H9 (cell line): ENCODE measurements around the gene JARID2. TPM values are rescaled to one million over a fixed set of nuclear protein-coding genes. Genes with fewer than 3 reads are reported as not detected.

ENCODE experiments used
- DNase-seq: peaks from one replicate; pipeline ENCODE4 v3.0.0-alpha.2; 2017
- H2AFZ ChIP-seq: one replicate; pipeline ENCODE4 v1.6.1; 2013; ENCODE audit warnings: mild to moderate bottlenecking, low read length, control low read depth, moderate library complexity
- H2AK5ac ChIP-seq: 2 replicates; pipeline ENCODE4 v1.6.1; 2013; ENCODE audit warnings: low read length, control low read depth, mixed read lengths; ENCODE audit not compliant: insufficient read length
- H2BK120ac ChIP-seq: one replicate; pipeline ENCODE4 v1.6.1; 2013; ENCODE audit warnings: low read depth, mild to moderate bottlenecking, low read length, control low read depth, inconsistent platforms; ENCODE audit not compliant: poor library complexity, severe bottlenecking
- H2BK12ac ChIP-seq: 2 replicates; pipeline ENCODE4 v1.6.1; 2013; ENCODE audit warnings: low read length, control low read depth, mixed read lengths, low read depth; ENCODE audit not compliant: insufficient read length
- H2BK15ac ChIP-seq: 2 replicates; pipeline ENCODE4 v1.6.1; 2013; ENCODE audit warnings: low read depth, low read length, control low read depth
- H2BK20ac ChIP-seq: one replicate; pipeline ENCODE4 v1.6.1; 2013; ENCODE audit warnings: low read depth, mild to moderate bottlenecking, low read length, control low read depth, inconsistent platforms; ENCODE audit not compliant: poor library complexity, severe bottlenecking
- H2BK5ac ChIP-seq: 2 replicates; pipeline ENCODE4 v1.6.1; 2013; ENCODE audit warnings: low read length, control low read depth, mixed read lengths; ENCODE audit not compliant: insufficient read length
- H3K14ac ChIP-seq: 2 replicates; pipeline ENCODE4 v1.6.1; 2013; ENCODE audit warnings: low read length, control low read depth; ENCODE audit not compliant: insufficient read depth
- H3K18ac ChIP-seq: 2 replicates; pipeline ENCODE4 v1.6.1; 2013; ENCODE audit warnings: low read depth, mild to moderate bottlenecking, mixed read lengths, low read length, control low read depth; ENCODE audit not compliant: insufficient read length
- H3K23ac ChIP-seq: 2 replicates; pipeline ENCODE4 v1.6.1; 2013; ENCODE audit warnings: low read length, control low read depth, mixed read lengths, low read depth; ENCODE audit not compliant: insufficient read length
- H3K23me2 ChIP-seq: 2 replicates; pipeline ENCODE4 v1.6.1; 2013; ENCODE audit warnings: low read depth, mild to moderate bottlenecking, mixed read lengths, low read length, control low read depth; ENCODE audit not compliant: insufficient read length, poor library complexity, severe bottlenecking
- H3K27ac ChIP-seq: 2 replicates; pipeline ENCODE4 v1.5.1; 2013; ENCODE audit warnings: low read length, control low read depth, mixed read lengths, low read depth; ENCODE audit not compliant: insufficient read length
- H3K27me3 ChIP-seq: 2 replicates; pipeline ENCODE4 v1.6.1; 2013; ENCODE audit warnings: low read length, control low read depth, inconsistent platforms; ENCODE audit not compliant: insufficient read depth
- H3K4ac ChIP-seq: 2 replicates; pipeline ENCODE4 v1.6.1; 2013; ENCODE audit warnings: low read depth, mild to moderate bottlenecking, control low read depth, inconsistent platforms, low read length, moderate library complexity
- H3K4me1 ChIP-seq: 2 replicates; pipeline ENCODE4 v1.6.1; 2013; ENCODE audit warnings: low read length, control low read depth, inconsistent platforms; ENCODE audit not compliant: insufficient read depth
- H3K4me2 ChIP-seq: 2 replicates; pipeline ENCODE4 v1.6.1; 2013; ENCODE audit warnings: low read length, control low read depth, mixed read lengths; ENCODE audit not compliant: insufficient read length, insufficient read depth
- H3K56ac ChIP-seq: 2 replicates; pipeline ENCODE4 v1.6.1; 2013; ENCODE audit warnings: low read depth, mild to moderate bottlenecking, mixed read lengths, low read length, control low read depth; ENCODE audit not compliant: insufficient read length
- H3K79me1 ChIP-seq: 2 replicates; pipeline ENCODE4 v1.6.1; 2013; ENCODE audit warnings: low read depth, mild to moderate bottlenecking, moderate library complexity, low read length, control low read depth, inconsistent platforms; ENCODE audit not compliant: insufficient read depth, poor library complexity, severe bottlenecking
- H3K79me2 ChIP-seq: 2 replicates; pipeline ENCODE4 v1.6.1; 2013; ENCODE audit warnings: low read length, control low read depth, inconsistent platforms; ENCODE audit not compliant: insufficient read depth
- H3K9ac ChIP-seq: 2 replicates; pipeline ENCODE4 v1.6.1; 2013; ENCODE audit warnings: low read length, control low read depth, mixed read lengths; ENCODE audit not compliant: insufficient read length; ENCODE audit errors: extremely low read depth
- H3K9me3 ChIP-seq: one replicate; pipeline ENCODE4 v1.6.1; 2013; ENCODE audit warnings: low read depth, low read length, inconsistent platforms; ENCODE audit not compliant: control insufficient read depth
- H3T11ph ChIP-seq: one replicate; pipeline ENCODE4 v1.6.1; 2013; ENCODE audit warnings: mild to moderate bottlenecking, low read length, control low read depth, inconsistent platforms
- H4K20me1 ChIP-seq: one replicate; pipeline ENCODE4 v1.6.1; 2013; ENCODE audit not compliant: control insufficient read depth, insufficient read length, insufficient read depth
- H4K5ac ChIP-seq: 2 replicates; pipeline ENCODE4 v1.6.1; 2013; ENCODE audit warnings: low read depth, mild to moderate bottlenecking, mixed read lengths, low read length, control low read depth; ENCODE audit not compliant: insufficient read length
- H4K8ac ChIP-seq: replicated peaks from 2 replicates; pipeline ENCODE4 v1.6.1; 2013; ENCODE audit warnings: low read length, control low read depth, mixed read lengths, low read depth; ENCODE audit not compliant: insufficient read length
- H4K91ac ChIP-seq: 2 replicates; pipeline ENCODE4 v1.6.1; 2013; ENCODE audit warnings: low read depth, mild to moderate bottlenecking, moderate library complexity, mixed read lengths, low read length, control low read depth; ENCODE audit not compliant: insufficient read length
- H3K27ac Mint-ChIP-seq, 3 experiments: 2 replicates in 2 of 3; 3 replicates in 1 of 3; pipeline ENCODE4 v1.8.0; 2020 to 2021; ENCODE audit warnings: mixed read lengths in 3 of 3, mild to moderate bottlenecking in 1 of 3, moderate library complexity in 1 of 3
- H3K27me3 Mint-ChIP-seq: 2 replicates; pipeline ENCODE4 v1.8.0; 2021; ENCODE audit warnings: low read depth, mild to moderate bottlenecking, moderate library complexity, mixed read lengths
- H3K36me3 Mint-ChIP-seq, 3 experiments: 2 replicates in 2 of 3; 3 replicates in 1 of 3; pipeline ENCODE4 v1.8.0; 2020 to 2021; ENCODE audit warnings: low read depth in 3 of 3, mixed read lengths in 3 of 3; ENCODE audit not compliant: insufficient read depth in 1 of 3
- H3K4me1 Mint-ChIP-seq, 2 experiments: 2 replicates each; pipeline ENCODE4 v1.8.0; 2020; ENCODE audit warnings: mixed read lengths in 2 of 2
- H3K4me3 Mint-ChIP-seq, 2 experiments: 2 replicates in 1 of 2; 3 replicates in 1 of 2; pipeline ENCODE4 v1.8.0; 2020 to 2021; ENCODE audit warnings: mild to moderate bottlenecking in 2 of 2, mixed read lengths in 2 of 2, moderate library complexity in 1 of 2
- H3K9me3 Mint-ChIP-seq, 2 experiments: 2 replicates in 1 of 2; 3 replicates in 1 of 2; pipeline ENCODE4 v1.8.0; 2020; ENCODE audit warnings: mild to moderate bottlenecking in 2 of 2, mixed read lengths in 2 of 2, moderate library complexity in 1 of 2
- WGBS: extraction: QIAGEN DNeasy Blood & Tissue Kit; methylation state at CpG from one replicate; pipeline ENCODE4 v1.1.7; 2013; ENCODE audit warnings: missing lambda C conversion rate, low lambda C conversion rate, mixed read lengths; ENCODE audit not compliant: insufficient read length; ENCODE audit errors: extremely low coverage; 5-methylcytosine and 5-hydroxymethylcytosine counted together
- total RNA-seq: library from RNA; stranded (reverse); gene quantifications from 2 replicates; pipeline ENCODE4 v1.2.1, GENCODE V29; 2021
- TF ChIP-seq, protein P1 (sequence below): fragments of 200-600 bp; sonication (generic); conservative IDR thresholded peaks from 3 replicates; pipeline ENCODE4 v1.8.0; 2021; ENCODE audit warnings: antibody characterized with exemption, mild to moderate bottlenecking

Gene JARID2
- total RNA-seq, 1 experiment from 2014 or later = 174 TPM

DNA sequence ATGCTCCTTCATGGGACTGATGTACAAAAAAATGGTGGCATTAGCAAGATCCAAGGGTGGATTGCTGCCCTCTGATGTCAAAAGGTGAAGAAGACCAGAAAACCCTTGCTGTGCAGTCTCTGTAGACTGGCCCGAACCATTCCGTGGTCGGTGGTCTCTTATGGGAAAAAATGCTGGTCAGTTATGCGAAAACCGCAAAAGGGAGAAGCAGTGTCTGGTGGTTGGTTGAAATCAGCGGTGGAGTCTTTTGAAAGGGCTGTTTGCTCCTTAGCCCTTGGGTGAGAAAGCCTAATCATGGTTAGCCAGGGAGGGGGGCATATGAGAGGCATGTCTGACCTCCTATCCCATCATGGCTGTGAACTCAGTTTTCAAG lies 308.8 kb downstream of the JARID2 start:
- H2AFZ ChIP-seq = no peak overlapping the region
- H2BK120ac ChIP-seq = no peak overlapping the region
- H3K4ac ChIP-seq = no peak overlapping the region
- H3K27ac ChIP-seq = no peak overlapping the region
- H3K4me1 Mint-ChIP-seq = peaks cover 47 to 53% of the 10 kb centered on the region in 2 experiments
- H4K20me1 ChIP-seq = no peaks in the 10 kb centered on the region
- H2BK15ac ChIP-seq = no peak overlapping the region
- DNase-seq = no peak
- H3K27me3 ChIP-seq = no peaks in the 10 kb centered on the region; the same call in 1 of the 2 replicates
- no peak overlapping the region for H2BK20ac ChIP-seq
- TF ChIP-seq, protein P1, sequence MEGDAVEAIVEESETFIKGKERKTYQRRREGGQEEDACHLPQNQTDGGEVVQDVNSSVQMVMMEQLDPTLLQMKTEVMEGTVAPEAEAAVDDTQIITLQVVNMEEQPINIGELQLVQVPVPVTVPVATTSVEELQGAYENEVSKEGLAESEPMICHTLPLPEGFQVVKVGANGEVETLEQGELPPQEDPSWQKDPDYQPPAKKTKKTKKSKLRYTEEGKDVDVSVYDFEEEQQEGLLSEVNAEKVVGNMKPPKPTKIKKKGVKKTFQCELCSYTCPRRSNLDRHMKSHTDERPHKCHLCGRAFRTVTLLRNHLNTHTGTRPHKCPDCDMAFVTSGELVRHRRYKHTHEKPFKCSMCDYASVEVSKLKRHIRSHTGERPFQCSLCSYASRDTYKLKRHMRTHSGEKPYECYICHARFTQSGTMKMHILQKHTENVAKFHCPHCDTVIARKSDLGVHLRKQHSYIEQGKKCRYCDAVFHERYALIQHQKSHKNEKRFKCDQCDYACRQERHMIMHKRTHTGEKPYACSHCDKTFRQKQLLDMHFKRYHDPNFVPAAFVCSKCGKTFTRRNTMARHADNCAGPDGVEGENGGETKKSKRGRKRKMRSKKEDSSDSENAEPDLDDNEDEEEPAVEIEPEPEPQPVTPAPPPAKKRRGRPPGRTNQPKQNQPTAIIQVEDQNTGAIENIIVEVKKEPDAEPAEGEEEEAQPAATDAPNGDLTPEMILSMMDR = no peak
- no peak overlapping the region for H3K27ac Mint-ChIP-seq
- no peak overlapping the region for H3T11ph ChIP-seq
- no peak overlapping the region for H3K56ac ChIP-seq
- no peak overlapping the region for H3K4me2 ChIP-seq
- no peaks in the 10 kb centered on the region for H3K9me3 ChIP-seq
- peaks cover 13% of the 10 kb centered on the region for H3K4me1 ChIP-seq
- H3K23me2 ChIP-seq = no peaks in the 10 kb centered on the region
- H3K18ac ChIP-seq = no peak overlapping the region
- H3K4me3 Mint-ChIP-seq = no peak overlapping the region
- H4K5ac ChIP-seq = no peak overlapping the region
- no peak overlapping the region for H3K9ac ChIP-seq
- H3K36me3 Mint-ChIP-seq = peaks cover 0 to 10% (median 2%) of the 10 kb centered on the region in 3 experiments; a peak in 2 of 7 replicates
- H3K27me3 Mint-ChIP-seq = no peaks in the 10 kb centered on the region; the same call in 1 of the 2 replicates
- H3K14ac ChIP-seq = no peak overlapping the region
- no peaks in the 10 kb centered on the region for H3K79me1 ChIP-seq
- no peak overlapping the region for H2BK5ac ChIP-seq
- no peak overlapping the region for H3K23ac ChIP-seq
- H2BK12ac ChIP-seq = no peak overlapping the region
- no peaks in the 10 kb centered on the region for H3K79me2 ChIP-seq
- no peak overlapping the region for H4K91ac ChIP-seq
- no peak overlapping the region for H2AK5ac ChIP-seq
- no peaks in the 10 kb centered on the region for H3K9me3 Mint-ChIP-seq
- no CpG with 5 or more reads among the region's 6 CpGs for WGBS
- no peak overlapping the region for H4K8ac ChIP-seq
